Stimulated activated CD4-positive, alpha-beta T cell treated with anti-CD3 and anti-CD28 coated beads, Interleukin-1b, Interleukin-23, amount 100 ng/mL, for 4 hours (primary cell): ENCODE measurements around the gene PCDHGB7.
A peak's percentile ranks its signal among the peaks of the same experiment; 100 is the strongest.
"Not testable (repeated sequence)": the region's sequence is repeated elsewhere in the genome, so short reads cannot be mapped to it uniquely, and the experiment has no call there.

Experiments
- DNase-seq, 2 donors: peaks; one replicate each; pipeline ENCODE4 v3.0.0-alpha.2; 2020; ENCODE audit warnings: low read depth in 2 of 2

PCDHGB7 gene

DNA sequence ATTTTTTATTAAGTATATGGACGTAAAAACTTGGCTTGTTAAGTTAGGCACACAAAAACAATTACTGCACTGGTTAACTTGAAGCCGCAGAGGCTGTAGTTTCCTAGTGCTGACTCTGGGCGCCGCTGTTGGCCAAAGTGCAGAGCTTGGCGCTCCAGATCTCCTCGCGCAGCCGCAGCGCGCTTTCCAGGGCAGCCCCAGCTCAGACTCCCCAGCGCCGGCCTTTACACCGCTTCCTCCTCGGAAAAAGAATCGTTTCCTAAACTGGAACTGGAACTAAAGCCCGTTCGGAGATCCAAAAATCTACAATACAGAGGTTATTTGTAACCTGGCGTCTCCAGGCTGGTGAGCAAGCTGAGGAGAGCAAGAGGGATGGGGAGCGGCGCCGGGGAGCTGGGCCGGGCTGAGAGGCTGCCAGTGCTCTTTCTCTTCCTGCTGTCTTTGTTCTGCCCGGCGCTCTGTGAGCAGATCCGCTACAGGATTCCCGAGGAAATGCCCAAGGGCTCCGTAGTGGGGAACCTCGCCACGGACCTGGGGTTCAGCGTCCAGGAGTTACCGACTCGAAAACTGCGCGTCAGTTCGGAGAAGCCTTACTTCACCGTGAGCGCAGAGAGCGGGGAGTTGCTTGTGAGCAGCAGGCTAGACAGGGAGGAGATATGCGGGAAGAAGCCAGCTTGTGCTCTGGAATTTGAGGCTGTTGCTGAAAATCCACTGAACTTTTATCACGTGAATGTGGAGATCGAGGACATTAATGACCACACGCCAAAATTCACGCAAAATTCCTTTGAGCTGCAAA is 19.5 kb upstream of the PCDHGB7 start, which contains the start of gene PCDHGB5:
PCDHGB5 (plus strand) TSS at position 192 of the 796 bp plus-strand sequence; CDS start at position 373, 181 bp downstream.
- DNase-seq = peak in 1 of 2 donors; percentile 24

- no peak for DNase-seq
These were observed 18.9 kb upstream of the PCDHGB7 start for GRCh38 chr5:141398608-141399007.

GRCh38 chr5:141399555-141400258 is 17.8 kb upstream of the PCDHGB7 start:
- no peak for DNase-seq

DNA sequence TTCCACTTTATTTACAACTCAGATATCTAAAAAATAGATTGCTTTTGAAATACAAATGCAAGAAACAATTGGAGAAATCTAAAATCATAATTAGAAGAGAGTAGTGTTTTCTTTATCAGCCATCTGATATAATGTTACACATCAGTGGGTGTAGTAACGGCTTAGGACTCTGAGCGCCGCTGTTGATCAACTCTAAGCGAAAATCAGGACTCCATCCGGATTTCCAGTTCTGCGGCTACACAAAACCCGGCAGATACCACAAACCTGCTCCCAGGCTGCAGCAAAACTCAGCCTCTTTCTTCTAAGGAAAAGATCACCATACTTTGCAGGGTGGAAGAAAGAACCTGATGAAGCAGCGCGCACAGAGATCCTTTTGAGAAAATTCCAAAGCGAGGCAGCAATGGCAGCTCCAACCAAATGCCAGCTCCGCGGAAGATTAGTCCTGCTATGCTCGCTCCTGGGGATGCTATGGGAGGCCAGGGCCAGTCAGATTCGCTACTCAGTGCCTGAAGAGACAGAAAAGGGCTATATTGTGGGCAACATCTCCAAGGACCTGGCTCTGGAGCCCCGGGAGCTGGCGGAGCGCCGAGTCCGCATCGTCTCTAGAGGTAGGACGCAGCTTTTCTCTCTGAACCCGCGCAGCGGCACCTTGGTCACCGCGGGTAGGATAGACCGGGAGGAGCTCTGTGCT is 14.8 kb upstream of the PCDHGB7 start, which contains the start of gene PCDHGA9:
PCDHGA9 (plus strand) TSS at position 226 of the 691 bp plus-strand sequence; CDS start at position 401, 175 bp downstream.
- DNase-seq = no peak

- no peak for DNase-seq
These were observed 14.1 kb upstream of the PCDHGB7 start for GRCh38 chr5:141403387-141403786.

DNA sequence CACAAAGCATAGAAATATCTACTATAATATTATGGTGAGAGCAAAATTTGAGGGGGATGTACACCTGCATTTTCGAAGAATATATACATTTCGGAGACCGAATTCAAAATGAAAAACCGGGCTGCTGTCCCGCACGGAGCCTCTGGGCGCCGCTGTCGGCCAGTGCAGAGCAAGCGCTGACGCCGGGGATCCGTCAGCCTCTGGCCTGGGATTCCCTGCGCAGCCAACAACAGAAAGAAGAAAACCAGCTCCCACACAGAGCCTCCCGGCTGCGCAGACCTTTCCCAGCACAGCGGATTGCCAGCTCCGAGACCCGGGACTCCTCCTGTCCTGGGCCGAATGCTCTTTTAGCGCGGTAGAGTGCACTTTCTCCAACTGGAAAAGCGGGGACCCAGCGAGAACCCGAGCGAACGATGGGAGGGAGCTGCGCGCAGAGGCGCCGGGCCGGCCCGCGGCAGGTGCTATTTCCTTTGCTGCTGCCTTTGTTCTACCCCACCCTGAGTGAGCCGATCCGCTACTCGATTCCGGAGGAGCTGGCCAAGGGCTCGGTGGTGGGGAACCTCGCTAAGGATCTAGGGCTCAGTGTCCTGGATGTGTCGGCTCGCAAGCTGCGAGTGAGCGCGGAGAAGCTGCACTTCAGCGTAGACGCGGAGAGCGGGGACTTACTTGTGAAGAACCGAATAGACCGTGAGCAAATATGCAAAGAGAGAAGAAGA is 9.5 kb upstream of the PCDHGB7 start, which contains the start of gene PCDHGB6:
PCDHGB6 (plus strand) TSS at position 232 of the 716 bp plus-strand sequence; CDS start at position 414, 182 bp downstream.
- peak in 1 of 2 donors; percentile 44 for DNase-seq

GRCh38 chr5:141409598-141410306 is 7.7 kb upstream of the PCDHGB7 start:
- DNase-seq = no peak

DNA sequence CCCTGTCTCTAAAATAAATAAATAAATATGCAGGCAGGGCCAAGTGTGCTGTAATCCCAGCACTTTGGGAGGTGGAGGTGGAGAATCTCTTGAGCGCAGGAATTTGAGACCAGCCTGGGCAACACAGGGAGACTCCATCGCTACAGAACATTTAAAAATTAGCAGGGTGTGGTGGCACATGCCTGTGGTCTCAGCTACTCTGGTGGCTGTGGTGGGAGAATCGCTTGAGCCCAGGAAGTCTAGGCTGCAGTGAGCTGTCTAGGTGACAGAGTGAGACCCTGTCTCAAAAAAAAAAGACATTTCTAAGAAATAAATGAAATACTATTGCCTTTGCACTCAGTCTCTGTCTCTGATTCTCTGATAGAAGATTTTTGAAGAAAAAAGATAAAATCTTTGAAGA is 5.9 kb upstream of the PCDHGB7 start:
- no peak for DNase-seq

GRCh38 chr5:141412854-141413539 is 4.5 kb upstream of the PCDHGB7 start, which contains the start of gene PCDHGA10:
Gene PCDHGA10 (plus strand): TSS chr5:141412987. CDS start chr5:141413176, 189 bp downstream.
- peak; percentile 32 to 33 for DNase-seq

DNA sequence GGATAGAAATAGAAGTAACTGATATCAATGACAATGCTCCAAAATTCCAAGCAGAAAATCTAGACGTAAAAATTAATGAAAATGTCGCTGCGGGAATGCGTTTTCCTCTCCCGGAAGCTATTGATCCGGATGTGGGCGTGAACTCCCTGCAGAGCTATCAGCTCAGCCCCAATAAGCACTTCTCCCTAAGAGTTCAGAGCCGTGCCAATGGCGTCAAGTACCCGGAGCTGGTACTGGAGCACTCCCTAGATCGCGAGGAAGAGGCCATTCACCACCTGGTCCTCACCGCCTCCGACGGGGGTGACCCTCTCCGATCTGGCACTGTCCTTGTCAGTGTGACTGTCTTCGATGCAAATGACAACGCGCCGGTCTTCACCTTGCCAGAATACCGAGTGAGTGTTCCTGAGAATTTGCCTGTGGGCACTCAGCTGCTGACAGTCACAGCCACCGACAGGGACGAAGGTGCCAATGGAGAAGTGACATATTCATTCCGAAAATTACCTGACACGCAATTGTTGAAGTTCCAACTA is 3.9 kb upstream of the PCDHGB7 start:
- no peak for DNase-seq

- DNase-seq = not testable (repeated sequence)
These were observed 2.8 kb upstream of the PCDHGB7 start for GRCh38 chr5:141414548-141415274.

- not testable (repeated sequence) for DNase-seq
These were observed 2.2 kb upstream of the PCDHGB7 start for GRCh38 chr5:141415275-141415618.

DNA sequence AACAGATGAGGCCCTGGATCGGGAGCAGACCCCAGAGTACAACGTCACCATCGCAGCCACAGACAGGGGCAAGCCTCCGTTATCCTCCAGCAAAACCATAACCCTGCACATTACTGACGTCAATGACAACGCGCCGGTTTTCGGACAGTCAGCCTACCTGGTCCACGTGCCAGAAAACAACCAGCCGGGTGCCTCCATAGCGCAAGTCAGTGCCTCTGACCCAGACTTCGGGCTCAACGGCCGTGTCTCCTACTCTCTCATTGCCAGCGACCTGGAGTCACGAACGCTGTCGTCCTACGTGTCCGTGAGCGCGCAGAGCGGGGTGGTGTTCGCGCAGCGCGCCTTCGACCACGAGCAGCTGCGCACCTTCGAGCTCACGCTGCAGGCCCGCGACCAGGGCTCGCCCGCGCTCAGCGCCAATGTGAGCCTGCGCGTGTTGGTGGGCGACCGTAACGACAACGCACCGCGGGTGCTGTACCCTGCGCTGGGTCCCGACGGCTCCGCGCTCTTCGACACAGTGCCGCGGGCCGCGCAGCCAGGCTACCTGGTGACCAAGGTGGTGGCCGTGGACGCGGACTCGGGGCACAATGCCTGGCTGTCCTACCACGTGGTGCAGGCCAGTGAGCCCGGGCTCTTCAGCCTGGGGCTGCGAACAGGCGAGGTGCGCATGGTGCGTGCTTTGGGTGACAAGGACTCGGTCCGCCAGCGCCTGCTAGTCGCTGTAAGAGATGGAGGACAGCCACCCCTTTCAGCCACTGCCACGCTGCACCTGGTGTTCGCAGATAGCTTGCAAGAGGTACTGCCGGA is 1.8 kb downstream of the PCDHGB7 start:
- DNase-seq = no peak

DNA sequence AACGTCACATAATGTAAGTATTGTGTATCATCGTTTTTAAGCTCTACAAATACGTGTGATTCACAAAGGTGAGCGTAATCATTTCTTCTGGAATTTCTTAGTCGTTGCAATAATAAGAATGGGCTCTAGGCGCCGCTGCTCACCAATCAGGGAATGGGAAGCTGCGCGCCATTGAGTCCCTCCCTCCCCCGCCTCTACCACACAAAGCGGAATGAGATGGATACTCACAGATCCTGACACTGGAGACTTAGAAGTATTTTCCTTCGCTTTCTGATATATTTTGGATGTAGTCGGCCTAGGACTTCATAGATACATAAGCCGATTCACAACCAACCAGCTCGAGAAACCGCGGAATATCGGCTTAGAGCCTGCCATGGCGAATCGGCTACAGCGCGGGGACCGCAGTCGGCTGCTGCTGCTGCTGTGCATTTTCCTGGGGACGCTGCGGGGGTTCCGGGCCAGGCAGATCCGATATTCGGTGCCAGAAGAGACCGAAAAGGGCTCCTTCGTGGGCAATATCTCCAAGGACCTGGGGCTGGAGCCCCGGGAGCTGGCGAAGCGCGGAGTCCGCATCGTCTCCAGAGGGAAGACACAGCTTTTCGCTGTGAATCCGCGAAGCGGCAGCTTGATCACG is 3.5 kb downstream of the PCDHGB7 start, which contains the start of gene PCDHGA11:
PCDHGA11 (plus strand) TSS at position 197 of the 634 bp plus-strand sequence; CDS start at position 374, 177 bp downstream.
- DNase-seq = no peak

- DNase-seq = no peak
These were observed 4.0 kb downstream of the PCDHGB7 start for GRCh38 chr5:141421489-141421855.

DNA sequence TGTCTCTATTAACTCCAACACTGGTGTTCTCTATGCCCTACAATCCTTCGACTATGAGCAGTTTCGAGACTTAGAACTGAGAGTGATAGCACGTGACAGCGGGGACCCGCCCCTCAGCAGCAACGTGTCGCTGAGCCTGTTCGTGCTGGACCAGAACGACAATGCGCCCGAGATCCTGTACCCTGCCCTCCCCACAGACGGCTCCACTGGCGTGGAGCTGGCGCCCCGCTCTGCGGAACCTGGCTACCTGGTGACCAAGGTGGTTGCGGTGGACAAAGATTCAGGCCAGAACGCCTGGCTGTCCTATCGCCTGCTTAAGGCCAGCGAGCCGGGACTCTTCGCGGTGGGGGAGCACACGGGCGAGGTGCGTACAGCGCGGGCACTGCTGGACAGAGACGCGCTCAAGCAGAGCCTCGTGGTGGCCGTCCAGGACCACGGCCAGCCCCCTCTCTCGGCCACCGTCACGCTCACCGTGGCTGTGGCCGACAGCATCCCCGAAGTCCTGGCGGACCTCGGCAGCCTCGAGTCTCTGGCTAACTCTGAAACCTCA is 5.3 kb downstream of the PCDHGB7 start:
- no peak for DNase-seq

- no peak for DNase-seq
These were observed 10.4 kb downstream of the PCDHGB7 start for GRCh38 chr5:141427783-141428426.
